T-helper 1 cell treated with Interleukin-12 subunit alpha and Interleukin-12 subunit beta and Interleukin-4 antibody, amounts not matched to agents 30 ng/mL and 1 ng/mL, for 36 hours (primary cell): ENCODE measurements around the gene CREB3L2. TPM values are rescaled to one million over a fixed set of nuclear protein-coding genes. Genes with fewer than 3 reads are reported as not detected.

ENCODE experiments used
- intact Hi-C: fragments of 100-400 bp; cut with micrococcal nuclease; formaldehyde crosslinking; loops from one replicate; pipeline ENCODE4 v1.15.1; 2024
- total RNA-seq: library from RNA; stranded (reverse); gene quantifications from 2 replicates; pipeline ENCODE4 v1.2.3, GENCODE V29; 2022

Gene CREB3L2
- total RNA-seq, 1 donor from 2014 or later = 51.4 TPM

GRCh38 chr7:137954614-137955013, 47.3 kb downstream of the CREB3L2 start:
- intact Hi-C loops = no loop called here

- intact Hi-C loops = no loop called here
These were observed 48.0 kb downstream of the CREB3L2 start for GRCh38 chr7:137953665-137954470.

- intact Hi-C loops = no loop called here
These were observed 48.7 kb downstream of the CREB3L2 start for GRCh38 chr7:137953043-137953664.

GRCh38 chr7:137952426-137952805, 49.5 kb downstream of the CREB3L2 start:
- intact Hi-C loops = no loop called here

GRCh38 chr7:137951700-137952425, 50.0 kb downstream of the CREB3L2 start:
- intact Hi-C loops = no loop called here

- intact Hi-C loops = no loop called here
These were observed 50.9 kb downstream of the CREB3L2 start for GRCh38 chr7:137950967-137951366.

- intact Hi-C loops = no loop called here
These were observed 51.6 kb downstream of the CREB3L2 start for GRCh38 chr7:137950263-137950621.

GRCh38 chr7:137949416-137950262, 52.2 kb downstream of the CREB3L2 start:
- intact Hi-C loops = no loop called here

GRCh38 chr7:137948845-137949330, 53.0 kb downstream of the CREB3L2 start:
- intact Hi-C loops = no loop called here

- intact Hi-C loops = no loop called here
These were observed 53.6 kb downstream of the CREB3L2 start for GRCh38 chr7:137948083-137948844.

- intact Hi-C loops = no loop called here
These were observed 54.8 kb downstream of the CREB3L2 start for GRCh38 chr7:137947046-137947445.

GRCh38 chr7:137946011-137946410, 55.9 kb downstream of the CREB3L2 start:
- intact Hi-C loops = no loop called here

- intact Hi-C loops = loop anchor here (2.0 kb wide), 1 partner anchor 15 kb away; no protein-coding TSS in a partner anchor
These were observed 57.7 kb downstream of the CREB3L2 start for GRCh38 chr7:137944168-137944567.

- intact Hi-C loops = no loop called here
These were observed 58.7 kb downstream of the CREB3L2 start for GRCh38 chr7:137943132-137943551.

GRCh38 chr7:137942484-137943115, 59.3 kb downstream of the CREB3L2 start:
- intact Hi-C loops = no loop called here

- intact Hi-C loops = no loop called here
These were observed 61.0 kb downstream of the CREB3L2 start for GRCh38 chr7:137940656-137941518.

GRCh38 chr7:137940218-137940617, 61.7 kb downstream of the CREB3L2 start:
- intact Hi-C loops = no loop called here

- intact Hi-C loops = loop anchor here (5.0 to 10.0 kb wide), 3 partner anchors 520 to 928 kb away; no protein-coding TSS in a partner anchor
These were observed 64.7 kb downstream of the CREB3L2 start for GRCh38 chr7:137937202-137937560.
